Lower leg skin (tissue), 4 donors: ENCODE measurements around the gene GEMIN7. TPM values are rescaled to one million over a fixed set of nuclear protein-coding genes. Genes with fewer than 3 reads are reported as not detected.

ENCODE experiments used
- DNase-seq, 2 donors: peaks; one replicate each; pipeline ENCODE4 v3.0.0-alpha.2; 2019; ENCODE audit warnings: low spot score in 2 of 2
- H3K4me3 ChIP-seq: fragments of 200-600 bp; sonication (generic); 2 replicates; pipeline ENCODE4 v1.5.1; 2017; ENCODE audit warnings: mild to moderate bottlenecking, low read depth; ENCODE audit not compliant: poor library complexity, severe bottlenecking
- POLR2A ChIP-seq, 2 donors: fragments of 450-650 bp; IDR thresholded peaks; one replicate each; pipeline ENCODE4 v1.6.1; 2016 to 2017; ENCODE audit warnings: antibody characterized with exemption in 2 of 2, mild to moderate bottlenecking in 1 of 2, moderate library complexity in 1 of 2
- WGBS, 2 donors: methylation state at CpG; one replicate each; pipeline ENCODE4 v1.1.5; 2018; 5-methylcytosine and 5-hydroxymethylcytosine counted together
- intact Hi-C: fragments of 100-400 bp; cut with DNase I; formaldehyde crosslinking; loops from one replicate; pipeline ENCODE4 v1.15.0; 2023; ENCODE audit warnings: low total_unique reads
- total RNA-seq, 4 donors: library from RNA; depleted of rRNA; stranded (reverse); fragments of >200 nt; gene quantifications; one replicate each; pipeline ENCODE4 v1.1.0, GENCODE V29; 2016
- TF ChIP-seq, protein P1 (sequence below), 3 donors: fragments of 450-650 bp; IDR thresholded peaks; one replicate each; pipeline ENCODE4 v1.5.1; 2016; ENCODE audit warnings: antibody characterized with exemption in 3 of 3, mild to moderate bottlenecking in 3 of 3, moderate library complexity in 2 of 3

Gene GEMIN7
- total RNA-seq, 4 donors from 2014 or later: 11.8 to 24.9 (median 21.5) TPM

DNA sequence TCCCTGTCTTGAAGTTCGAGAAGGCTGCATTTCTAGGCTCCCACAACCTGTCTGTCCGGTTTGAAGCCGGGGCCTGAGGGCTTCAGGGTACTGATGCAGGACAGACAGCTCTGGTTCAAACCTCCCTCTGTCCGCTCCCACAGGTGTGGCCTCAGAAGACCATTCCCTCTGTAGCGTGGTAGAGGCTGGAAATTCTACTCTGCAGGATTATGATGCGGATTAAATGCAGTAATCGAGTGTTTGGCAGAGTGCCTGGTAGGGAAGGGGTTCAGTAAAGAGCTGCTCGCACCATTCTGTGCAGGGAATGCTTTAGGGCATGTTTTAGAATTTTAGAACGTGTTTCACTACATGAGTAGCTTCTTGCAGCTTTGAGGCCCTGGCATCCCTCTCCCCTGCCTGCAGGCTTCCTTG, 44.4 kb downstream of the GEMIN7 start:
- no peak overlapping the region for H3K4me3 ChIP-seq
- WGBS, 2 donors: 36 to 41% methylated on average over 6 to 9 of the region's 9 CpGs
- intact Hi-C loops: no loop called here
- DNase-seq: peak in 1 of 2 donors; percentile 31
- TF ChIP-seq, protein P1, sequence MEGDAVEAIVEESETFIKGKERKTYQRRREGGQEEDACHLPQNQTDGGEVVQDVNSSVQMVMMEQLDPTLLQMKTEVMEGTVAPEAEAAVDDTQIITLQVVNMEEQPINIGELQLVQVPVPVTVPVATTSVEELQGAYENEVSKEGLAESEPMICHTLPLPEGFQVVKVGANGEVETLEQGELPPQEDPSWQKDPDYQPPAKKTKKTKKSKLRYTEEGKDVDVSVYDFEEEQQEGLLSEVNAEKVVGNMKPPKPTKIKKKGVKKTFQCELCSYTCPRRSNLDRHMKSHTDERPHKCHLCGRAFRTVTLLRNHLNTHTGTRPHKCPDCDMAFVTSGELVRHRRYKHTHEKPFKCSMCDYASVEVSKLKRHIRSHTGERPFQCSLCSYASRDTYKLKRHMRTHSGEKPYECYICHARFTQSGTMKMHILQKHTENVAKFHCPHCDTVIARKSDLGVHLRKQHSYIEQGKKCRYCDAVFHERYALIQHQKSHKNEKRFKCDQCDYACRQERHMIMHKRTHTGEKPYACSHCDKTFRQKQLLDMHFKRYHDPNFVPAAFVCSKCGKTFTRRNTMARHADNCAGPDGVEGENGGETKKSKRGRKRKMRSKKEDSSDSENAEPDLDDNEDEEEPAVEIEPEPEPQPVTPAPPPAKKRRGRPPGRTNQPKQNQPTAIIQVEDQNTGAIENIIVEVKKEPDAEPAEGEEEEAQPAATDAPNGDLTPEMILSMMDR (IDR thresholded peaks at IDR 0.05): no peak
- TF ChIP-seq POLR2A (IDR thresholded peaks at IDR 0.05): no peak

DNA sequence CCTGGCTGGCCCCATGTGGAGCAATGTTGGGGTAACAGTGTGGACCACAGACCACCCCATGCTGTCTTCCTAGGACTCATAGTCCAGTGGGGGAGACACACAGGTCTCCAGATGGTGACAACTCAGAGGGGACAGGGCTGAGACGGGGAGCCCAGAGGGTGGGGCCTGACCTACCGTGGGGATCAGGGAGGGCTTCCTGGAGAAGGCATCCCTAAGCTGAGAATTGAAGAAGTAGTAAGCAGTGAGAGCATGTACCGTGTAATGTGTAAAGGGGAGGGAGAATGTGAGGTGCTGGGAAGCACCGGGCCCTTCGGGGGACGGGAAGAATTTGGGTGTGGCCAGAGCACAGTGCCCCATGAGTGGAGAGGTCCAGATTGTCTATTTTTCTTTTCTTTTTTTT, 45.0 kb downstream of the GEMIN7 start:
- WGBS, 2 donors: 53 to 63% methylated on average over 6 of the region's 6 CpGs

DNA sequence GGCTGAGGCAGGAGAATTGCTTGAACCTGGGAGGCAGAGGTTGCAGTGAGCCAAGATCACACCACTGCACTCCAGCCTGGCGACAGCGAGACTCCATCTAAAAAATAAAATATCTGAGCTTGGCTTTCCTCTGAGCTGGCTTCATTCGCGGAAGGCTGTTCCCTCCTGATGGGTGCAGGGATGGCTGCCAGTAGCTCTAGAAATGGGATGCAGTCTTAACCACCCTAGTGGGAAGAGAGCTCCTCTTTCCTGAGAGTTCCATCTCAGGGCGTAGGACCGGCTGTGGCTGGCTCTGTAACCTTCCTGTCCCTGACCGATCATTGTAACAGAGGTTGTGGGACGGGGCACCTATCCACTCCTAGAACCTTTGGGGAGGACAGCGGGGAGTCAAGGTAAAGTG, 46.3 kb downstream of the GEMIN7 start:
- intact Hi-C loops: no loop called here
- TF ChIP-seq, protein P1 (IDR thresholded peaks at IDR 0.05): no peak
- TF ChIP-seq POLR2A (IDR thresholded peaks at IDR 0.05): no peak
- no peak overlapping the region for H3K4me3 ChIP-seq
- WGBS, 2 donors: 89 to 96% methylated on average over 9 of the region's 9 CpGs
- no peak for DNase-seq

More for the DNA sequence above, 45.0 kb downstream of the GEMIN7 start:
- TF ChIP-seq, protein P1 (IDR thresholded peaks at IDR 0.05): no peak
- TF ChIP-seq POLR2A (IDR thresholded peaks at IDR 0.05): no peak
- no peak overlapping the region for H3K4me3 ChIP-seq
- DNase-seq: no peak
- intact Hi-C loops: no loop called here

GRCh38 chr19:45125975-45126493, 47.0 kb downstream of the GEMIN7 start:
- TF ChIP-seq, protein P1 (IDR thresholded peaks at IDR 0.05): no peak
- TF ChIP-seq POLR2A (IDR thresholded peaks at IDR 0.05): no peak
- intact Hi-C loops: no loop called here
- 61 to 65% methylated on average over 9 to 12 of the region's 12 CpGs for WGBS, 2 donors
- no peak overlapping the region for H3K4me3 ChIP-seq
- DNase-seq: peak; percentile 35 to 91

DNA sequence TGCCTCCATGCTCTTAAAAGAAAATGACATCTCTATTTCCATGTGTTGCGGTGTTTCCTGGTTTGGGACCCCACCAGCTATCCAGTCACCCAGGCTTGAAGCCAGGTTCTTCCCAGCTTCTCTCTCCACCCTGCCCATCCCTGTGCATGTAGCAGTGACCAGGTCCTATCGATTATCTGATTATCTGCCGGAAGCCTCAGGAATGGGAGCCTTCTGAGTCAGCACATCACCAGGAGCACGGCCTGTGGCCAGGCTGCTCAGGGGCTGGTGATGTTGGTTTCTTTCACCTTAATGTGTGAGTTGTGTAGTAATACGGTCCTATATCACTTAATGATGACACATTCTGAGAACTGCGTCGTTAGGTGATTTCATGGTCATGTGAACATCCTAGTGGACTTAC, 47.6 kb downstream of the GEMIN7 start:
- intact Hi-C loops: no loop called here
- WGBS, 2 donors: 88 to 92% methylated on average over 7 of the region's 7 CpGs
- no peak for DNase-seq
- no peak for TF ChIP-seq POLR2A (IDR thresholded peaks at IDR 0.05)
- TF ChIP-seq, protein P1 (IDR thresholded peaks at IDR 0.05): no peak
- no peak overlapping the region for H3K4me3 ChIP-seq

GRCh38 chr19:45128146-45128545, 49.1 kb downstream of the GEMIN7 start:
- DNase-seq: no peak
- H3K4me3 ChIP-seq: no peak overlapping the region
- 95 to 97% methylated on average over 5 of the region's 5 CpGs for WGBS, 2 donors
- intact Hi-C loops: no loop called here
- TF ChIP-seq POLR2A (IDR thresholded peaks at IDR 0.05): no peak
- TF ChIP-seq, protein P1 (IDR thresholded peaks at IDR 0.05): no peak
